ENCODE measurements around the gene ARSI.

ARSI gene

GRCh38 chr5:150325426-150325825 lies 22.7 kb upstream of the ARSI start:
- DNase-seq, result no peak

GRCh38 chr5:150323819-150324218 lies 21.1 kb upstream of the ARSI start:
- DNase-seq, result no peak

- no peak for DNase-seq
Measured at GRCh38 chr5:150323092-150323491, 20.4 kb upstream of the ARSI start.

- no peak for DNase-seq
Measured at GRCh38 chr5:150322202-150322601, 19.5 kb upstream of the ARSI start.

GRCh38 chr5:150321784-150322183 lies 19.1 kb upstream of the ARSI start:
- no peak for DNase-seq

- DNase-seq, result no peak
Measured at GRCh38 chr5:150321211-150321610, 18.5 kb upstream of the ARSI start.

GRCh38 chr5:150320044-150320613 lies 17.4 kb upstream of the ARSI start:
- peak in 1 of 3 experiments; percentile 17 for DNase-seq

- no peak for DNase-seq
Measured at GRCh38 chr5:150319484-150319790, 16.7 kb upstream of the ARSI start.

- no peak for DNase-seq
Measured at GRCh38 chr5:150318613-150319483, 16.1 kb upstream of the ARSI start.

- DNase-seq, result no peak
Measured at GRCh38 chr5:150317048-150318003, 14.6 kb upstream of the ARSI start.

- DNase-seq, result no peak
Measured at GRCh38 chr5:150316320-150316719, 13.6 kb upstream of the ARSI start.

GRCh38 chr5:150315245-150315644 lies 12.5 kb upstream of the ARSI start:
- no peak for DNase-seq

- DNase-seq, result no peak
Measured at GRCh38 chr5:150313921-150314716, 11.4 kb upstream of the ARSI start.

- no peak for DNase-seq
Measured at GRCh38 chr5:150313501-150313900, 10.8 kb upstream of the ARSI start.

- DNase-seq, result no peak
Measured at GRCh38 chr5:150312518-150312917, 9.8 kb upstream of the ARSI start.

GRCh38 chr5:150311015-150311692 lies 8.4 kb upstream of the ARSI start:
- no peak for DNase-seq

- peak in 1 of 3 experiments; percentile 19 for DNase-seq
Measured at GRCh38 chr5:150310246-150310645, 7.5 kb upstream of the ARSI start.

- DNase-seq, result peak in 1 of 3 experiments; percentile 68
Measured at GRCh38 chr5:150309886-150310239, 7.2 kb upstream of the ARSI start.

- DNase-seq, result peak in 2 of 3 experiments; percentile 21 to 72
Measured at GRCh38 chr5:150309101-150309885, 6.6 kb upstream of the ARSI start.

- no peak for DNase-seq
Measured at GRCh38 chr5:150307617-150308426, 5.1 kb upstream of the ARSI start.

Measured in NCI-H1417 (cell line).